GM19452 (cell line): Measurements from ENCODE around the gene ETV1.
A peak's percentile ranks its signal among the peaks of the same experiment; 100 is the strongest.

Experiments
- ATAC-seq: cut with Tn5 transposase; IDR thresholded peaks from one replicate; pipeline ENCODE4 v1.9.1; 2021; ENCODE audit not compliant: unreplicated experiment

Gene ETV1

GRCh38 chr7:13989126-13989948 is at the start of gene ETV1:
ETV1 (minus strand) TSS chr7:13989666; CDS start chr7:13989052, 614 bp downstream.
- ATAC-seq: no peak

- ATAC-seq: no peak
Observed at GRCh38 chr7:14024406-14024805, 34.9 kb upstream of the ETV1 start.

GRCh38 chr7:14023838-14024237 is 34.4 kb upstream of the ETV1 start:
- ATAC-seq: no peak

- no peak for ATAC-seq
Observed at GRCh38 chr7:14023342-14023741, 33.9 kb upstream of the ETV1 start.

- no peak for ATAC-seq
Observed at GRCh38 chr7:14021069-14021468, 31.6 kb upstream of the ETV1 start.

- no peak for ATAC-seq
Observed at GRCh38 chr7:14020339-14020900, 31.0 kb upstream of the ETV1 start.

GRCh38 chr7:14018751-14019150 is 29.3 kb upstream of the ETV1 start:
- no peak for ATAC-seq

GRCh38 chr7:14016950-14017349 is 27.5 kb upstream of the ETV1 start:
- no peak for ATAC-seq

- no peak for ATAC-seq
Observed at GRCh38 chr7:14013898-14014297, 24.4 kb upstream of the ETV1 start.

GRCh38 chr7:14009453-14010418 is 20.3 kb upstream of the ETV1 start:
- ATAC-seq: no peak

- no peak for ATAC-seq
Observed at GRCh38 chr7:14001139-14001538, 11.7 kb upstream of the ETV1 start.

- no peak for ATAC-seq
Observed at GRCh38 chr7:14000247-14000646, 10.8 kb upstream of the ETV1 start.

GRCh38 chr7:13998866-13999265 is 9.4 kb upstream of the ETV1 start:
- no peak for ATAC-seq

- no peak for ATAC-seq
Observed at GRCh38 chr7:13992596-13992964, 3.1 kb upstream of the ETV1 start.

GRCh38 chr7:13991791-13992595 is 2.5 kb upstream of the ETV1 start:
- no peak for ATAC-seq

- ATAC-seq: peak; percentile 67
Observed at GRCh38 chr7:13990984-13991790, 1.7 kb upstream of the ETV1 start.

- ATAC-seq: peak; percentile 63
Observed at GRCh38 chr7:13990319-13990983, 985 bp upstream of the ETV1 start.

- no peak for ATAC-seq
Observed at GRCh38 chr7:13989949-13990305, 461 bp upstream of the ETV1 start.

GRCh38 chr7:13988731-13989125 is 738 bp downstream of the ETV1 start:
- no peak for ATAC-seq
